Measurements from ENCODE around the gene EIPR1.

DNA sequence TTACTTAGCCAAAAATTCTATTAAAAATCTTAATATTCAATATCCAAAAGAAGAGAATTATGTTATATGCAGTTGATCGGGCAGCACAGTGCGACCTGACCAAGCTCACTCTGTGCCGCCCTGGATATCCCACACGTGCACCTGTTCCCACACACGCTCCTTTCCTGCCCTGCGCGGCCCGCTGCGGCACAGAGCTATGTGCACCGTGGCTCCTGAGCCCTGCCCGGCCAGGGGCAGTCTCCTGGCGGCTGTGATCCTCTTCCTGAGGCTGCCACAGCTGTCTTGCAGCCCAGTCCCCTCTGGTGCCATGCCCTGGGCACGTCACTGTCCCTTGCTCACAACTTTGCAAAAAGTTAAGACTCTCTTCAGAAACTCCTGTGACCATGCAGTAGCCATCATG is 31.2 kb upstream of the EIPR1 start:
- TF ChIP-seq, protein P1, sequence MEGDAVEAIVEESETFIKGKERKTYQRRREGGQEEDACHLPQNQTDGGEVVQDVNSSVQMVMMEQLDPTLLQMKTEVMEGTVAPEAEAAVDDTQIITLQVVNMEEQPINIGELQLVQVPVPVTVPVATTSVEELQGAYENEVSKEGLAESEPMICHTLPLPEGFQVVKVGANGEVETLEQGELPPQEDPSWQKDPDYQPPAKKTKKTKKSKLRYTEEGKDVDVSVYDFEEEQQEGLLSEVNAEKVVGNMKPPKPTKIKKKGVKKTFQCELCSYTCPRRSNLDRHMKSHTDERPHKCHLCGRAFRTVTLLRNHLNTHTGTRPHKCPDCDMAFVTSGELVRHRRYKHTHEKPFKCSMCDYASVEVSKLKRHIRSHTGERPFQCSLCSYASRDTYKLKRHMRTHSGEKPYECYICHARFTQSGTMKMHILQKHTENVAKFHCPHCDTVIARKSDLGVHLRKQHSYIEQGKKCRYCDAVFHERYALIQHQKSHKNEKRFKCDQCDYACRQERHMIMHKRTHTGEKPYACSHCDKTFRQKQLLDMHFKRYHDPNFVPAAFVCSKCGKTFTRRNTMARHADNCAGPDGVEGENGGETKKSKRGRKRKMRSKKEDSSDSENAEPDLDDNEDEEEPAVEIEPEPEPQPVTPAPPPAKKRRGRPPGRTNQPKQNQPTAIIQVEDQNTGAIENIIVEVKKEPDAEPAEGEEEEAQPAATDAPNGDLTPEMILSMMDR (IDR thresholded peaks at IDR 0.05; ENCODE audit: extremely low read depth in 1 of 2, insufficient read depth in 1 of 2, low read depth in 1 of 2, low read length in 2 of 2): no peak
- no peak for TF ChIP-seq POLR2A (IDR thresholded peaks at IDR 0.05; ENCODE audit: low read depth, low read length)
- TF ChIP-seq MYC (IDR thresholded peaks at IDR 0.05; ENCODE audit: low read depth, low read length): no peak
- TF ChIP-seq, protein P2, sequence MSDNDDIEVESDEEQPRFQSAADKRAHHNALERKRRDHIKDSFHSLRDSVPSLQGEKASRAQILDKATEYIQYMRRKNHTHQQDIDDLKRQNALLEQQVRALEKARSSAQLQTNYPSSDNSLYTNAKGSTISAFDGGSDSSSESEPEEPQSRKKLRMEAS (IDR thresholded peaks at IDR 0.05; ENCODE audit: insufficient read depth, insufficient read length): no peak
- TF ChIP-seq JUN (IDR thresholded peaks at IDR 0.05; ENCODE audit: borderline replicate concordance, insufficient read depth, insufficient read length, low read depth): no peak
- TF ChIP-seq POLR2AphosphoS5 (IDR thresholded peaks at IDR 0.05; ENCODE audit: insufficient read depth, low read depth, low read length): no peak
- TF ChIP-seq EZH2 (IDR thresholded peaks at IDR 0.05; ENCODE audit: borderline replicate concordance, low read depth, low read length, severe bottlenecking): no peak
- TF ChIP-seq GATA2 (IDR thresholded peaks at IDR 0.05; ENCODE audit: insufficient read depth, insufficient read length, low read depth, low read length): no peak
